OCI-M2 (cell line): ENCODE results near the gene GPR157.

Source experiments
- DNase-seq: peaks from one replicate; lab custom pipeline; 2025; ENCODE audit not compliant: unreplicated experiment; lab: John Stamatoyannopoulos, UW

GPR157 gene

DNA sequence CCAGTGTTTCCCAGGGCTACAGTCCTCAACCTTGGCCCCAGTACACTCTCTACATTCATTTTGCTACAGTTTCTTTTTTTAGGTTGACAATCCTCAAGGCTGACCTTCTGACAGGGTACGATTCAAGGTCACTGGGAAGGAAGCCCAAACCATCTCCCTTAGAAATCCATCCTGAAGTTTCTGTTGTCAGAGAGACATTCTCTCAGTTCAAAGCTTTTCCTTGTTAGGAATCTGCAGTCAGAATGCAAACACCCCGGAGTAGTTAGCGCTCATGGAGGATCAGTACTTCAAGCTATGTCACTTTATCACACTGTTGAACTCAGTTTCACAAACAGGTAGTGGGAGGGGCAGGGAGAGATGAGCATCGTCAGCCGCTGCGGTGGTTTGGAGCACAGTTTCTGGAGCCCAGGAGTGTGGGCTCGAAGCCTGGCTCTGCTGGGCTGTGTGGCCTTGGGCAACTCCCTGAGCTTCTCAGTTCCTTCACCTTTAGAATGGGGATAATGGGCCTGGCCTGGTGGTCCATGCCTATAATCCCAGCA is 63.6 kb downstream of the GPR157 start:
- no peak for DNase-seq

- no peak for DNase-seq
Observed at GRCh38 chr1:9062846-9063245, 66.1 kb downstream of the GPR157 start.

DNA sequence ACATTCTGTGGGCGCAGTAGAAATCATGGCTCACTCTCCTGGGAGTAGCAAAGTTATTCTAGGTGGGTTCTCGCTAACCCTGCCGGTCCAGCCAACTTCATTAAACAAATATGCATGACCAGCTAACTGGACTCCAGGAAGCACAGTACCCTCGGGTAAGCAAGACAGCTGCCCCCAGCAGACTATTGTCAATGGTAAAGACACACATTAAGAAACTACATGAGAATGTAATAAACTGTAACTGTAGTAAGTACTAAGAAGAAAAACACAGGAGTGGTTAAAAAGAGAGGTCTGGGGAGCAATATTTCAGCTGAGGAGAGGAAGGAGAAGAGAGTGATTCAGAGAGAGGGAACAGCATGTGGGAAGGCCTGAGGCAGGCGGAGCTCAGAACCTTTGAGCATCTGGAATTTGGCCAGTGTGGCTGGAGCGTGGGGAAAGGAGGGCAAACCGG is 66.9 kb downstream of the GPR157 start:
- no peak for DNase-seq

DNA sequence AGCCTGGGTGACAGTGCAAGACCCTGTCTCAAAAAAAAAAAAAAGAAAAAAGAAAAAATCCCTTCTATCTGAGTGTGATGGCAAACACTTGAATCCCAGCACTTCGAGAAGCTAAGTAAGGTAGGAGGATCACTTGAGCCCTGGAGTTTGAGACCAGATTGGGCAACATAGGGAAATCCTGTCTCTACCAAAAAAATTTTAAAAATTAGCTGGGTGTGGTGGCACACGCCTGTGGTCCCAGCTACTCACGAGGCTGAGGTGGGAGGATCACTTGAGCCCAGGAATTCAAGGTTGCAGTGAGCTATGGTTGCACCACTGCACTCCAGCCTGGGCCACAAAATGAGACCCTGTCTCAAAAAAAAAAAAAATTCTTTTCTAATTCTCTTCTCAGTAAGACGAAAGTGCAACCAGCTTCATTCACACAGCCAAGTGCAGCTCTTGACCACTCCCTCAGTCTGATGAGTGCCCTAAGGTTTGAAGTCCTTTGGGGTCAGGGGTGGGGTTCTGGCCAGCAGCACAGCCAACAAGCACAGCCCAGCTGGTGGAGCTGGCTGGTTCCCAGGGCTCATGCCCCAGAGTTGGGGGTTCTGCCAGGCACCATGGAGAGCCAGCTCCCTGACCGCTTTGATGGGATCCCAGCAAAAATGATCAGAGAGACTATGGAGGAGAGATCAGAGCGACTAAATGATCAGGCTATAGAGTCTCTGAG is 67.5 kb downstream of the GPR157 start:
- DNase-seq = no peak

- no peak for DNase-seq
Observed at GRCh38 chr1:9059891-9060744, 68.8 kb downstream of the GPR157 start.

DNA sequence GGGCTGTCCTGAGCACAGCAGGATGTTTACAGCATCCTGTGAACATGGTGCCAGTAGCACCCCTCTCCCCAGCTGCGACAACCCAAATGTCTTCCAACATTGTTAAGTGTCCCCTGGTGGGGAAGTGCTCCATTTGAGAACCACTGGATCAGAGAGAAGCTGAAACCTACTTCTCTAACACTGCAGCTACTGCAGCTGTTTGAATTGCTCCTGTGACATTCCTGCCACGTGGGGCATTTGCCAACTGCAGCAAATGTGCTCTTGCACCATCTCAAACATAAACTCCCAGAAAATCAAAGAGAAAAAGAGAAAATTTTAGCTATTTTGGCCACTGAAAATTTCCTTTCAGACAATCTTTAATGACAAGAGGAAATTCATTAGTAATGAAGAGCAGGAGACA is 70.4 kb downstream of the GPR157 start:
- DNase-seq = no peak

DNA sequence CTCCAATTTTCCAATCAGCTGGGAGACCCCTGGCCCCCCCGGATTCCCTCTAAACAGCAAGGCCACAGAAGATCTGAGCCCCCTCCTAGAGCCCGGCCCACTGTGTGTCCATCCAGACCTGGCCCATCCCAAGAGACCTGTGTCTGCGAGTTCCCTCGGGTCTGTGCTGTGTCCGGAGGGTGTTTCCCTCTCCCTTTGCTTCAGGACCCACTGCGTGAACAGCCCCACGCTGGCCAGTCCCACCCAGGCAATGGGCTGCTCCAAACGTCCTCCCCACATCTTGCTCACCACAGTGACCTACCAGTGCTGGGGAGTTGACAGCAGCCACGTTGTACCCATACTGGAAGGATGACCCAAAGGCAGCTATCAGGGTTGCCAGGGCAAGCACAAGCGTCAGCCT is 71.1 kb downstream of the GPR157 start:
- no peak for DNase-seq

- no peak for DNase-seq
Observed at GRCh38 chr1:9052272-9053049, 76.4 kb downstream of the GPR157 start.

- no peak for DNase-seq
Observed at GRCh38 chr1:9051379-9051778, 77.5 kb downstream of the GPR157 start.

DNA sequence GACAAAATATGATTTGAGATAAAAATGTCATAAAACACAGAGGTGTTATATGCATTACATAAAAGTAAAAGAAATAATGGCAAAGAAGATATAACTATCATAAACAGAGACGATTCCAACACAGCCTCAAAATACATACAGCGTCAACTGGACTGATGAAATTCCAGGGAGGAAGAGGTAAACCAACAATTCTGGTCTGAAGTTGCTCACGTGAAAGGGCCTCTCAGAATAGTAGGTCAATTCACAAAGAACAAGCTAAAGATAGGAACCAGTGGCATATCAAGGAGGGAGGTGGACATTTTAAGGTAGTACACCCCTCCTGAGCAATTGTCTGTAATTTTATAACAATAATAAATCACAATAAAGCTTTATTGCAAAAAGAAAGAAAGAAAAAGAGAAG is 78.1 kb downstream of the GPR157 start:
- DNase-seq = no peak
